AG09309 (cell line): Measurements from ENCODE around the gene DCUN1D1.
A peak's percentile ranks its signal among the peaks of the same experiment; 100 is the strongest.

ENCODE experiments used
- DNase-seq: peaks from one replicate; pipeline ENCODE4 v3.0.0-alpha.2; 2010; ENCODE audit warnings: low read depth
- H3K4me3 ChIP-seq: 2 replicates; pipeline ENCODE4 v1.5.1; 2011; ENCODE audit warnings: mild to moderate bottlenecking, low read depth, low read length, moderate library complexity; ENCODE audit not compliant: control insufficient read depth
- CTCF ChIP-seq: IDR thresholded peaks from 2 replicates; pipeline ENCODE4 v1.5.1; 2011; ENCODE audit warnings: mild to moderate bottlenecking, low read depth, low read length, inconsistent platforms; ENCODE audit not compliant: insufficient read depth, control insufficient read depth; ENCODE audit errors: missing control alignments

DCUN1D1 gene

GRCh38 chr3:182937293-182938051 is 42.9 kb downstream of the DCUN1D1 start:
- no peak for TF ChIP-seq CTCF
- no peak overlapping the region for H3K4me3 ChIP-seq
- no peak for DNase-seq

- no peak for TF ChIP-seq CTCF
- no peak overlapping the region for H3K4me3 ChIP-seq
- DNase-seq, result no peak
Measured at GRCh38 chr3:182936918-182937285, 43.4 kb downstream of the DCUN1D1 start.

DNA sequence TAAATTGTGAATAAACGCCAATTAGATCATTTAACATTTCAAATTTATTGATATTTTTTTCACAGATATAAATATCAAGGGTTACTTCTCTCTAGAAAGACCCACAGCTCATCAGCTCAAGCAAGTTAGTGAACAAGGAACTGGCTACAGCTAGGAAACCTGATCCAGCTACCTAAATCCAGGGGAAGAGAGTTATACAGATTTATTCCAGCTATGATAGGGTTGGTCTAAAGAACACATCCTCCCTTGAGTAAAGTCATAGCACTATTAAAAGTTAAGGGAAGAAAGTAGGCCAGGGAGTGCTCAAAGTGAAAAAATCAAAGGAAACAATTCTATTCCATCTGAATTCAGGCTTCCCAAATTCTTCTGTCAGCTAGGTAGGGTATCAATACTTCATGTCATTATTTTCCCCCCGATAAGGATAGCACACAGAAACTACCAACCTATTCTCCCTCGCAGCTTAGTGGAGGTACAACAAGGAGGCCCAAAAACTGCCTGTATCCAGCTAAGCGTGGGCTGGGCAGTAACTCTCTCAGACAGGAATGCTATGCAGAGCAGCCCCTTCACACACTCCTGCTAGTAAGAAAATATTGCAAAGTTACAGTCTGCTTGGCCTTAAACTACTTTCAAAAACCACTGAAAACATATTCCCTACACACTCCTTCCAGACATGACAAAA is 44.0 kb downstream of the DCUN1D1 start:
- TF ChIP-seq CTCF, result no peak
- H3K4me3 ChIP-seq, result no peak overlapping the region
- no peak for DNase-seq

DNA sequence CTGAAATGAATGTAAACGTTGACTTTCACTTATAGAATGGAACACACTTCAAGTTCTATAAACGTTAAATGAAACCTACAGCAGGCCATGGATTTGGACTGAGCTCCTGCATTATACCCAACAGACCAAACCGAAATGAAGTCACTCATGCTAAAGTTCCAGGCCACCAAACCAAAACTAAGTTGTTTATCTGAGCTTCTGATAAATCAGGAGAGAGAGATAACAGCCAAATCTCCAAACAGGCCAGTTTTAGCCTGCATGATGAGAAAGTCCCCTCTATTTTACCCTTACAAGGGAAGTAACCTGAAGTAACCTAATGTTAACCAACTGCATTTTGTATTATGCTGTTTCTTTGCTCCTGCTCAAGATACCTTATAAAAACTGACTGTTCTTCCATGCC is 44.5 kb downstream of the DCUN1D1 start:
- DNase-seq, result no peak
- no peak overlapping the region for H3K4me3 ChIP-seq
- no peak for TF ChIP-seq CTCF

DNA sequence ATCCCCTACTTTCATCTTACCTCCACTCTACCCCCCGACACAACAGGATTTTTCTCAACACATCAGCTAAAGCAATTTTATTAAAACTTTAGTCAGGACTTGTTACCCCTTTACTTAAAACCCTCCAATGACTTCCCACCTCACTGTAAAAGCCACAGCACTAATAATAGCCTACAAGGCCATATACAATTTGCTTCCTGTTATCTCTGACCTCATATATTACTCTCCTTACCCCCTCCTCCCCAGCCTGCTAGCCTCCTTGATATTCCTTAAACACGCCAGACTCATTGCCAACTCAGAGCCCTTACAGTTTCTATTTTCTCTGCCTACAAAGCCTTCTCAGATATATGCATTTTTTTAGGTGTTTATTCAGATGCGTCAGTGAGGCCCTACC is 54.4 kb downstream of the DCUN1D1 start:
- no peak for DNase-seq
- no peak overlapping the region for H3K4me3 ChIP-seq
- TF ChIP-seq CTCF, result no peak

DNA sequence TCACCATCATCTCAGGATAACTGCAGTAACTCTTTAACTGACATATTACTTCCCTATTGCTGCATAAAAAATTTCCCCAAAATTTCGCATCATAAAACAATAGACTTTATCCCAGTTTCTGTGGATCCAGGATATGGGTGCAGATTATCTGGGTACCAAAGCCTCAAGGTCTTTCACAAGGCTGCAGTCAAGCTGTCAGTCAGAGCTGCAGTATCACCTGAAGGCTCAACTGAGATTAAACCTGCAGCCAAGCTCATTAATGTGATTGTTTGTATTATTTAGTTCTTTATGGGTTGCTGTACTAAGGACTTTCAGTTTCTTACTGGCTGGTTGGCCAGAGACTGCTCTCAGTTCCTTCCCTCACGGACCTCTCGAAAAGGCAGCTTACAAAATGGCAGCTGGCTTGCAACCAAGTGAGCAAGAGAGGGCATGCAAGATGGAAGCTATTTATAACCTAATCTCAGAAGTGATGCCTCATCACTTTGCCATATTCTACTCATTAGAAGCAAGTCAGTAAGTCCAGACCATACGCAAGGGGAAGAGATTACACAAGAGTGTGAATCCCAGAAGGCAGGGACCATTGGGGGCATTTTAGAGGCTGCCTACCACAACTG is 54.9 kb downstream of the DCUN1D1 start:
- DNase-seq, result peak; percentile 87
- no peak for TF ChIP-seq CTCF
- H3K4me3 ChIP-seq, result no peak overlapping the region
